ENCODE results near the gene PRXL2B.

DNA sequence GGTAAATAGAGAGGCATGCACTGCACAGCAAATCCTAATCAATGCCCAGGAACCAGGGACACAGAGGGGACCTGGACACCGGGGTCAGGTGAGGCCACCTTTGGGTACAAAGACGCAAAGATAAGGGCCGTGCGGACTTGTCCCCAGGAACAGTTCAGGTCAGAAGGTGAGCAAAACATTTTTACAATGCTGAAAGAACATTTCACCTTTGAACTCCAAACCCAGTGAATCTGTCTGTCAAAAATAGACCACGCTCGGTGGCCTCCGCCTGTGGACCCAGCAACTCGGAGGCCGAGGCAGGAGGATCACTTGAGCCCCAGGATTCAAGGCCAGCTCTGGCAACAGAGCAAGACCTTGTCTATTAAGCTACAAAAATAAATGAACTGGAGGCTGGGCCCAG, 15.2 kb upstream of the PRXL2B start:
- TF ChIP-seq, protein P1, sequence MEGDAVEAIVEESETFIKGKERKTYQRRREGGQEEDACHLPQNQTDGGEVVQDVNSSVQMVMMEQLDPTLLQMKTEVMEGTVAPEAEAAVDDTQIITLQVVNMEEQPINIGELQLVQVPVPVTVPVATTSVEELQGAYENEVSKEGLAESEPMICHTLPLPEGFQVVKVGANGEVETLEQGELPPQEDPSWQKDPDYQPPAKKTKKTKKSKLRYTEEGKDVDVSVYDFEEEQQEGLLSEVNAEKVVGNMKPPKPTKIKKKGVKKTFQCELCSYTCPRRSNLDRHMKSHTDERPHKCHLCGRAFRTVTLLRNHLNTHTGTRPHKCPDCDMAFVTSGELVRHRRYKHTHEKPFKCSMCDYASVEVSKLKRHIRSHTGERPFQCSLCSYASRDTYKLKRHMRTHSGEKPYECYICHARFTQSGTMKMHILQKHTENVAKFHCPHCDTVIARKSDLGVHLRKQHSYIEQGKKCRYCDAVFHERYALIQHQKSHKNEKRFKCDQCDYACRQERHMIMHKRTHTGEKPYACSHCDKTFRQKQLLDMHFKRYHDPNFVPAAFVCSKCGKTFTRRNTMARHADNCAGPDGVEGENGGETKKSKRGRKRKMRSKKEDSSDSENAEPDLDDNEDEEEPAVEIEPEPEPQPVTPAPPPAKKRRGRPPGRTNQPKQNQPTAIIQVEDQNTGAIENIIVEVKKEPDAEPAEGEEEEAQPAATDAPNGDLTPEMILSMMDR (IDR thresholded peaks at IDR 0.05; ENCODE audit: low read length): no peak
- no peak for TF ChIP-seq EZH2 (optimal IDR thresholded peaks at IDR 0.05; ENCODE audit: low read depth, low read length)

All from MM.1S (cell line).